Ishikawa (cell line): ENCODE data around the gene FZR1.
A peak's percentile ranks its signal among the peaks of the same experiment; 100 is the strongest.

Experiments used
- CEBPB ChIP-seq: IDR thresholded peaks from 2 replicates; pipeline ENCODE4 v1.6.1; 2012
- CREB1 ChIP-seq: IDR thresholded peaks from 2 replicates; pipeline ENCODE4 v1.6.1; 2012; ENCODE audit warnings: low read depth
- EGR1 ChIP-seq: IDR thresholded peaks from 2 replicates; pipeline ENCODE4 v1.6.1; 2012
- EP300 ChIP-seq: IDR thresholded peaks from 2 replicates; pipeline ENCODE4 v1.6.1; 2012; ENCODE audit warnings: borderline replicate concordance
- FOXM1 ChIP-seq: IDR thresholded peaks from 2 replicates; pipeline ENCODE4 v1.6.1; 2012; ENCODE audit warnings: low read depth, borderline replicate concordance
- MAX ChIP-seq: IDR thresholded peaks from 2 replicates; pipeline ENCODE4 v1.6.1; 2012
- NFIC ChIP-seq: IDR thresholded peaks from 2 replicates; pipeline ENCODE4 v1.6.1; 2012
- RAD21 ChIP-seq: IDR thresholded peaks from 2 replicates; pipeline ENCODE4 v1.6.1; 2012; ENCODE audit warnings: low read depth
- REST ChIP-seq: IDR thresholded peaks from 2 replicates; pipeline ENCODE4 v1.6.1; 2012; ENCODE audit warnings: low read depth, mild to moderate bottlenecking
- TAF1 ChIP-seq: IDR thresholded peaks from 2 replicates; pipeline ENCODE4 v1.6.1; 2012; ENCODE audit warnings: low read depth, mild to moderate bottlenecking
- TCF12 ChIP-seq: IDR thresholded peaks from 2 replicates; pipeline ENCODE4 v1.6.1; 2012; ENCODE audit warnings: low read depth
- TEAD4 ChIP-seq: IDR thresholded peaks from 2 replicates; pipeline ENCODE4 v1.6.1; 2012
- USF1 ChIP-seq: IDR thresholded peaks from 2 replicates; pipeline ENCODE4 v1.6.1; 2012
- YY1 ChIP-seq: IDR thresholded peaks from 2 replicates; pipeline ENCODE4 v1.6.1; 2012; ENCODE audit warnings: low read depth
- ZBTB7A ChIP-seq: IDR thresholded peaks from 2 replicates; pipeline ENCODE4 v1.6.1; 2012; ENCODE audit warnings: low read depth

The FZR1 gene

GRCh38 chr19:3500429-3501101, 5.5 kb upstream of the FZR1 start, which contains the start of gene DOHH:
DOHH (minus strand) TSS chr19:3500674; CDS start chr19:3496814, 3,860 bp downstream.
- no peak for TF ChIP-seq CREB1
- TF ChIP-seq TEAD4 = no peak
- TF ChIP-seq RAD21 = no peak
- TF ChIP-seq TCF12 = peak; percentile 61; the same call in 1 of the 2 replicates
- TF ChIP-seq FOXM1 = 0 out of 2 replicates have a peak, but pooled peaks have one; percentile 33
- TF ChIP-seq EP300 = peak; percentile 82
- no peak for TF ChIP-seq CEBPB
- TF ChIP-seq REST = 0 out of 2 replicates have a peak, but pooled peaks have one; percentile 23
- peak; percentile 33; the same call in 1 of the 2 replicates for TF ChIP-seq NFIC
- peak; percentile 96 for TF ChIP-seq MAX
- peak; percentile 100 for TF ChIP-seq USF1
- TF ChIP-seq EGR1 = peak; percentile 40; the same call in 1 of the 2 replicates
- peak; percentile 100 for TF ChIP-seq TAF1
- no peak for TF ChIP-seq ZBTB7A
- peak; percentile 99 for TF ChIP-seq YY1

- TF ChIP-seq RAD21 (no peak), EGR1 (no peak), MAX (no peak), NFIC (no peak), REST (no peak), TAF1 (no peak), CREB1 (no peak), CEBPB (no peak), FOXM1 (no peak), ZBTB7A (no peak)
Measured at GRCh38 chr19:3501780-3502179, 4.3 kb upstream of the FZR1 start.

- TF ChIP-seq EP300 (no peak), EGR1 (no peak), YY1 (no peak), CREB1 (no peak), REST (no peak), CEBPB (no peak), USF1 (no peak), RAD21 (no peak)
Measured at GRCh38 chr19:3503036-3503572, 3.0 kb upstream of the FZR1 start.

- no peak for TF ChIP-seq NFIC
- TF ChIP-seq RAD21 = no peak
- no peak for TF ChIP-seq CREB1
- no peak for TF ChIP-seq YY1
- no peak for TF ChIP-seq CEBPB
- TF ChIP-seq EP300 = no peak
- TF ChIP-seq MAX = no peak
Measured at GRCh38 chr19:3504735-3505134, 1.4 kb upstream of the FZR1 start.
